22Rv1 (cell line): ENCODE data around the gene RABGAP1L.
"Not testable (repeated sequence)": the region's sequence is repeated elsewhere in the genome, so short reads cannot be mapped to it uniquely, and the experiment has no call there.

Experiments
- H3K27ac ChIP-seq: fragments of 450-650 bp; 2 replicates; pipeline ENCODE4 v1.5.1; 2017
- CTCF ChIP-seq: fragments of 450-650 bp; IDR thresholded peaks from 2 replicates; pipeline ENCODE4 v1.5.1; 2017; ENCODE audit warnings: mild to moderate bottlenecking
- ZFX ChIP-seq: fragments of 450-650 bp; IDR thresholded peaks from 2 replicates; pipeline ENCODE4 v1.6.1; 2017; ENCODE audit warnings: antibody characterized with exemption, borderline replicate concordance

Gene RABGAP1L

DNA sequence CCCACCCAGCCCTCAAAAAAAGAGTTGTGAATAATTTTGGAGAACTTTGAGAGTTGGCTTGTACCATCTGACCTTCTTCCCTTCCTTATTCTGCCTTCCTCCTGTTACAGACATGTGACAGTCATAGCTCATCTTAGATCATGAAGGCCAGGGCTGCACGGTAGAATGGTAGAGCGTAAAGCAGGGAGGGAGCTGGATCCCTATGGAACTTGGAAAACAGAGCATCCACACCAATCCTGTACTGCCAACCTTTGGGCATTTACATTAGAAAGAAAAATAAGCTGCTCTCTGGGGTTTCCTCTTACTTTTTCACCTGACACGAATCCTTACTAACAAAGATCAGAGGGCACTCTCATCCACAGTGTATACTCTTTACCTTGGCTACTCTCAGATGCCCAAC, 409.9 kb downstream of the RABGAP1L start:
- H3K27ac ChIP-seq, result no peak overlapping the region
- TF ChIP-seq CTCF, result no peak
- TF ChIP-seq ZFX, result no peak

- TF ChIP-seq CTCF (no peak), ZFX (no peak)
- no peak overlapping the region for H3K27ac ChIP-seq
These were observed 413.5 kb downstream of the RABGAP1L start for GRCh38 chr1:174572771-174573170.

DNA sequence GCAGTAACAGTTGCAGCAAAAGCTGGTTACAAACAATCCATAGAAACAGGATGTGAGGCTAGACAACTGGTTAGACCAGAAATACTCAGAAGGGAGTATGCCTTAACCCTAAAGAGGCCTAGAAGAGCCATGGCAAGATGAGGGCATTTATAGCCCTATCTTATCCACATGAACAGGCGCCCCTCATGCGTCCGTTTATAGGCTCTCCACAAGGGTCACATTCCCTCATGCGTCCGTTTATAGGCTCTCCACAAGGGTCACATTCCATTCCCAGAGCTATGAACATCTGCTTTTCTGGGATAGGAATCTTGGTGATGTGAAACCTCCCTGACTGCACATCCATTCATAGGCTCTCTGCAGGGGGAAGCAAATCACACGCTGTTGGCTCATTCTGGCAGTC, 416.8 kb downstream of the RABGAP1L start:
- not testable (repeated sequence) for H3K27ac ChIP-seq

DNA sequence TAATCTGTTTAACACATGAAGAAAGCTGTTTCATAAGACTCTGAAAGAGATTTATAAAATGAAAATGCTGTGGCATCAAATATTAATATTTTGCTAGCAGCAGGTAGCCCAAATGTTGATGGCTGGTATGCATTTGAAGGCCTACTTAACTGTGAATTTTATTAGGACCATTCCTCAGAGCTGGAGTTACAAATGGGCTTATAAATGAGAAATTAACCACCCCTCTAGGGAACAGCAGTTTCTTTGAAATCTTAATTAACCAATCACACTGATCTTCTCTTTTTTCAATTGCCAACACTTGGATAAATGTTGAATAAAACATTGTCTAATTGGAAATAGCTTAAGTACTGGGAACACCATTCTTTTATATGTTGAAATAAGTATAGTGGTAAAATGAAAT, 418.4 kb downstream of the RABGAP1L start:
- TF ChIP-seq ZFX (no peak), CTCF (no peak)
- no peak overlapping the region for H3K27ac ChIP-seq

DNA sequence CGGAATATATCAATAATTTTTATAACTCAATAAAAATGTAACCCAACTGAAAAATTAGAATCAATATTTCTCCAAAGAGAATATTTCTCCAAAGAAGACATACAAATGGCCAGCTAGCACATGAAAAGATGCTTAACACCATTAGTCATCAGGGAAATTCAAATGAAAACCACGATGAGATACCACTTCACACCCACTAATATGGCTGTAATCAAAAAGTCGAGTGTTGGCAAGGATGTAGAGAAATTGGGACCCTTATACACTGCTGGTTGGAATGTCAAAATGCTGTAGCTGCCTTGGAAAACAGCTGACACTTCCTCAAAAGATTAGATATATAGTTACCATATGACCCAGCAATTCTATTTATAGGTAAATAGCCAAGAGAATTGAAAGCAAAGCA, 421.5 kb downstream of the RABGAP1L start:
- no peak overlapping the region for H3K27ac ChIP-seq
- TF ChIP-seq ZFX (no peak), CTCF (no peak)

DNA sequence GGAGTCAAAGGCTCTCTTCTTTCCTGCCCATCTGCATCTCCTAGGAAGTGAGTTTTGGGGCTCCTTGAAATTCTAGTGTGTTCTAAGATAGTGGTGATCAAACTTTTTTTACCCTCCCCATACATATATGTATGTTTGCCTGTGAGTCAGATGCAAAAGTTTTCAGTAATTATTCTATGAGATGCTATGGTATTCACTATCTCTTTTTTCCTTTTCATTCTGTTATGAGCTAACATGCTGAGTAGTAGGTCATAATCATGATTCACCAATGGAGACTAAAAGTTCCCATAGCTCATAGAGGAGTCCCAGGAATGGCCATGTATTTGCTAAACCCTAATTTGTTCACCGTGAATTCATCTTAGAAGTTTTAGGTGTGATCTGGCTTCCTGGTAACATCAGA, 424.0 kb downstream of the RABGAP1L start:
- TF ChIP-seq CTCF (no peak), ZFX (no peak)
- H3K27ac ChIP-seq, result no peak overlapping the region

GRCh38 chr1:174584071-174584470, 424.8 kb downstream of the RABGAP1L start:
- no peak overlapping the region for H3K27ac ChIP-seq

GRCh38 chr1:174588618-174589017, 429.3 kb downstream of the RABGAP1L start:
- H3K27ac ChIP-seq, result not testable (repeated sequence)

More at GRCh38 chr1:174584071-174584470, 424.8 kb downstream of the RABGAP1L start:
- TF ChIP-seq ZFX (no peak), CTCF (no peak)
